Measurements from ENCODE around the gene SAE1. TPM values are rescaled to one million over a fixed set of nuclear protein-coding genes. Genes with fewer than 3 reads are reported as not detected.

SAE1 gene
- total and polyA plus RNA-seq, 2 experiments from 2014 or later = 115 to 236 TPM

GRCh38 chr19:47096100-47096704, 34.4 kb upstream of the SAE1 start:
- H3K4me3 Mint-ChIP-seq = peak overlapping the region; percentile 11; the same call in 1 of the 3 replicates
- Histone ChIP-seq H3K79me2 (replicated peaks; ENCODE audit: insufficient read depth) (peaks cover 88% of the 10 kb centered on the region), H3K27ac (ENCODE audit: low read depth) (peak overlapping the region; percentile 85), H3K4me1 (ENCODE audit: insufficient read depth) (peaks cover 30% of the 10 kb centered on the region), H3F3A (replicated peaks; ENCODE audit: low read depth) (peaks cover 36% of the 10 kb centered on the region), H2AFZ (no peak overlapping the region), H4K20me1 (replicated peaks; ENCODE audit: insufficient read depth) (peaks cover 36% of the 10 kb centered on the region), H3K4me3 (no peak overlapping the region), H3K9me2 (ENCODE audit: insufficient read depth) (no peaks in the 10 kb centered on the region), H3K27me3 (ENCODE audit: insufficient read depth) (no peaks in the 10 kb centered on the region), H3K36me3 (ENCODE audit: insufficient read depth) (peaks cover 11% of the 10 kb centered on the region), H3K4me2 (0 out of 2 replicates have a peak overlapping the region, but pooled peaks have one; percentile 26)
- H3K27ac Mint-ChIP-seq = peak overlapping the region; percentile 30
- peaks cover 5% of the 10 kb centered on the region for H3K27me3 Mint-ChIP-seq (ENCODE audit: insufficient read depth, low read depth, poor library complexity)
- TF ChIP-seq NANOG (IDR thresholded peaks at IDR 0.05; ENCODE audit: borderline replicate concordance) (no peak), ZNF462 (CRISPR knock-in tag; IDR thresholded peaks at IDR 0.05) (no peak), CREB1 (CRISPR knock-in tag; IDR thresholded peaks at IDR 0.05; ENCODE audit: low read depth) (no peak), POLR2AphosphoS5 (IDR thresholded peaks at IDR 0.05; ENCODE audit: low read depth) (no peak), EZH2phosphoT487 (IDR thresholded peaks at IDR 0.05; ENCODE audit: unreplicated experiment) (no peak), ZNF114 (CRISPR knock-in tag; IDR thresholded peaks at IDR 0.05) (no peak), JUNB (IDR thresholded peaks at IDR 0.05; ENCODE audit: unreplicated experiment) (no peak), ZNF331 (CRISPR knock-in tag; IDR thresholded peaks at IDR 0.05; ENCODE audit: low read depth) (no peak), ETS1 (IDR thresholded peaks at IDR 0.05) (no peak), CTCF (conservative IDR thresholded peaks at IDR 0.05; ENCODE audit: low read depth in 2 of 2) (no peak), REST (IDR thresholded peaks at IDR 0.05; ENCODE audit: unreplicated experiment) (no peak)
- no peak for DNase-seq (ENCODE audit: low spot score)
- no peaks in the 10 kb centered on the region for H3K9me3 Mint-ChIP-seq
- ATAC-seq = no peak
- H3K36me3 Mint-ChIP-seq (ENCODE audit: low read depth) = peaks cover 49% of the 10 kb centered on the region
- peaks cover 47% of the 10 kb centered on the region for H3K4me1 Mint-ChIP-seq

All from GM23338 (cell line).